GM21619 (cell line): ENCODE measurements around the gene DIAPH3.

Experiments
- ATAC-seq: cut with Tn5 transposase; IDR thresholded peaks from one replicate; pipeline ENCODE4 v1.9.1; 2021; ENCODE audit not compliant: unreplicated experiment

Gene DIAPH3

DNA sequence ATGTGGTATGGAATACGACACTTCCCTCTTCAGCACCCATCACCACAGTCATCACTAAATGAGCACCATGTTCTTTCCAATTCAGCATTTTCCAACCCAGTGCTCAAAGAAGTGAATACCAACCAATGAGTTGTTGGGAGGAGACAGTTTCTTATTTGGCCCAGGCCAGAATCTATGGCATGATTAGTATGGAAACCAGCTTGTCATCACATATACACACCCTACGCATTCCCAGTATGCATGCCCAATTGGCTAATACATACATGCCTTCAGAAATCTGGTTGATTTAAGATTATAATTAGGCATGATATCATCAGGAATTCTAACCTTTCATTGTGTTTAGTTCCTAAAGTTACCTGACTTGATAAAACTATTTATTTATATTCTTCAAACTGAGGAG is 430.0 kb downstream of the DIAPH3 start:
- no peak for ATAC-seq

DNA sequence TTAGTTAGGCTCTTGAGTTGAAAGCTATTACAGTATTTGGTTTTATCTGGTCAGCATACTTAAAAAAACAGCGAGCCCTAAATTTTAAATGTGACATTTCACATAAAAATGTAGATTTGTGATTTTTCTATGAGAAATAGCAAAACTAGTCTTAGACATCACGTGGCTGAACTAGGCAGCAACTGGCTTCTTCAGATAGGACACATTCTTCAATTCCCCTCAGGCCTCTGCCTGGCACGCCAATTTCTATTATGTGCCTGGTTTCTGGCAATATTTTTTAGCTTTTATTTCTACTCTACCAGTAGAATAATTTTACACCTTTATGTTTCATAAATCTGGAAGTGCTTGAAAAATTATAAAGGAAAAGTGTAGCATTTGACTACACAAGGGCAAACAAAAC is 433.7 kb downstream of the DIAPH3 start:
- no peak for ATAC-seq

DNA sequence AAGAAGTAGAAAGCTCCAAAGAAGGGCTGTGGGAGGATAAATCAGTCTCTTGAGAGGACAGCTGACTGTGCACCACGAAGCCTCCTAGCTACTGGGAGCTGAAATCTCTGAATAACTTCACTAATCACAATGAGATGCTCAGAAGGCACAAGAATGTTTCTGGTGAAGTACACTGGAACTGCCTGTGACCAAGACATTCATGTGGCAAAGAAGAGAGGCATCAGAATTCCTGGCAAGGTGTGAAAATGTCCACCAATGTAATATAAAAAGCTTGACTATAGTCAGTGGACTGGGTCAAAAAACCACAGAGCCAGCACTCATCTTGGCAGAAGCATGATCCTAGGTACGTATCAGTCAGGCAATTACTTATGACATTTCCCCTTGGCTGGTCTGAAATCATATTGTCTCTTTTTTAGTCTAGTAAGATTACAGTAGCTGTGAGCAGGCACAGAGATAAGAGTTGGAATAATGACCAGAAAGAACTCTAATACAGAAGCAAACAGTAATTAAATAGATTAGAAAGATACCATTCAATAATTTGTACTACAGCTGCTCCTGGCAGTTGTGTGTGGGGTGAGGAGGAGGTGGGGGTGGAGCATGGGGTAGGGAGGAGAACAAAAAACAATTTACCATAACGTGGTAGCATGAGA is 434.7 kb downstream of the DIAPH3 start:
- no peak for ATAC-seq

DNA sequence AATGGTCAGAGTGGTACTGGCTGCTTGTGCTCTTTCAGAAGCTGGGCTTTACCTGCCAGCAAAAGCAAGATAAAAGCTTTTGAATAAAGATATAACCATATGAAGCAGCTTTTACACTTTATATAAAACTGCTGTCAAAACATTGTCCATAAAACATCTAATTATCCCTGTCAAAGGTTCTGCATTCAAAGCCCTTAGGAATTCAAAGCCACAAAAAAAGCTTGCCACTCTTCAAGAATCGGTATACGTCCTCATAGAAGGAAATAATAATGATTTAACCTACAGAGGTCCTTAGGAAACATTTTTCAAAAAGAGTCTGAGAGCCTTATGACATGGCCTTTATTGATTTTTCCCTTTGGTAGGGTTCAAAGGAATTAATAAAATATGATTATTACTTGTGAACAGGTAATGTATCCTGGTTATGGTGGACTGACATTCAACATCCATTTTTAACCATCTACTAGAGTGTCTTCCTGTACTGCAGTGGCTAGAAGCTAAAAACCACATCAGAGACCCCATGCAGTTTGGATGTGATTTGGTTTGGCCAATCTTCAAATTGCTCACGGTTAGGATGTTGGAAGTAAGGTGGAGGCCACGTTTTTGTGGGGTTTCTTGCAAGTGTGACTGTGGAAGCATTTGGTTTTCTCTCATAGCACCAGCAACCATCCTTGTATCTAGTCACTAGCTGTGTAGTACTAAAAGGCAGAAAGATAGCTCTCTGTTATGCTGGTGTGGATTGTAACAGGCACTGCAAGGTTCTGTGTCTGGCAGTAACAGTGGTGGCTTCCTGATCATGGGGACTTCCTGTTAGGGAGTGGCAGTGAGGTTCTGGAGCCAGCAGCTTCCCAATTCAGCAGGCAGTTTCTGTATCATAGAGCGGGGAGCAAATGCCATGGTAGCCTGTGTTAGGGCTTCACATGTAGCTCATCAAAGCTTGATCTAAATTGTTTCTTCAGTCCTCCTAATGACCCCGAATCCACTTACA is 441.5 kb downstream of the DIAPH3 start:
- no peak for ATAC-seq

DNA sequence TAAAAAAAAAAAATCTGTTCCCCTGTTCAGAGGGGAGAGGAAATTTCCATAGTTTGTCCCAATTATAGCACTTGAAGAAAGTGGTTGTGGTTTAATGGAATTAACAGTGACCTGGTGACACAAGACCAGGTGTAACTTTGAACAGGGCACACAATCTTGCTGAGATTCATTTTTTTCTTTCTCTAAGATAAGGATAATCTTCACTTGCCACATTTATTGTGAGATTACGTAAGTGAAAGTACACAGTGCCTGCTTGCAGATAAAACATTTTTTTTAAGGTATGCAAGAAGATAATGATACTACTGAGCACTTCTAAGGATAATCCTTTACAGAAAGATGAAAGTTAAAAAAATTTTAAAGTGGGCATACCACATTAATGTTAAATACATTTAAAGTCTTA is 448.1 kb downstream of the DIAPH3 start:
- no peak for ATAC-seq

DNA sequence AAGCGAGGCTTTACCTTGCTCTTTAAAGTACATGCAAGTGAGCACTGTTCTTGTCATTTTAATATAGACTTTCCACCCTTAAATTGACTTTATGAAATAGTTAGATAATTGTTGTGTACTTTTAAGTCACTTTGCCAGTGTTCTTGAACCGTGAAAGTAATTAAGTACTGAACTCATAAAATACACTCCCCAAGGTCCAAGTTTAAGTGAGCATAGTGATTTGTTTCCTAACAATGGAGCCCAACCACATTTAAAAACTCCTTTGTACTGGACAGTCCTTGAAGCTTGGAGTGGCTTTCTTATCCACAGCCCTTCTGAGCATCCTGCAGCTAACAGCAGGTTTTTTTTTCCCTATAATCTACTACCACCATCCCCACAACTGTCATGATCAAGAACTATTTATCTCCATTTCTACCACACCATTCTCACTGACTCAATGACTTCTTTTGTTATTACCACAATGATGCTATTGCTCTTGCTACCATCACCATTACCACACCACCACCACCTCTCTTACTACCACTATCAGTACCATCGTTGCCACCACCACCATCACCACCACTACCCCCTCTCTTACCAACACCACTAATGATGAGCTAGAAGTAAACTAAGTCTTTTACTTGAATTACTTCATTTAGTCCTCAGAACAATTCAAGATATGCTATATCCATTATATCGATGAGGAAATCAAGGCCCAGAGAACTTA is 452.6 kb downstream of the DIAPH3 start:
- ATAC-seq, result no peak

DNA sequence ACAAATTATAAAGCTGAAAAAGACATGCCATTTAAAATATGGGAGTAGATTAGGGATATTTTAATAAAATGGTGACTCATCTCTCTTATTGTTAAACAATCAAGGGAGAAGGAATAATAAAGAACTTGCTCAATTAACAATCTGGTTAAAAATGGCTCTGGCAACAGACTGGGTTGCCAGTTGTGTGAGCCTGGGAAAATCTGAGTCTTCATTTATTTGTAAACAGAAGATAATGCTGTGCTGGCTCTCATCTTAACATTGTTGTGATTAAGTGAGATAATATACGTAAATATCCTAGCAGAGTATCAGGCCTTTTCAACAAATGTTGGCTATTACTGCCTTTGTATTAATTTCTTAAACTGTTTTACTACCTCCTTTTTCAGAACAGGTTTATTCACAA is 453.3 kb downstream of the DIAPH3 start:
- no peak for ATAC-seq

DNA sequence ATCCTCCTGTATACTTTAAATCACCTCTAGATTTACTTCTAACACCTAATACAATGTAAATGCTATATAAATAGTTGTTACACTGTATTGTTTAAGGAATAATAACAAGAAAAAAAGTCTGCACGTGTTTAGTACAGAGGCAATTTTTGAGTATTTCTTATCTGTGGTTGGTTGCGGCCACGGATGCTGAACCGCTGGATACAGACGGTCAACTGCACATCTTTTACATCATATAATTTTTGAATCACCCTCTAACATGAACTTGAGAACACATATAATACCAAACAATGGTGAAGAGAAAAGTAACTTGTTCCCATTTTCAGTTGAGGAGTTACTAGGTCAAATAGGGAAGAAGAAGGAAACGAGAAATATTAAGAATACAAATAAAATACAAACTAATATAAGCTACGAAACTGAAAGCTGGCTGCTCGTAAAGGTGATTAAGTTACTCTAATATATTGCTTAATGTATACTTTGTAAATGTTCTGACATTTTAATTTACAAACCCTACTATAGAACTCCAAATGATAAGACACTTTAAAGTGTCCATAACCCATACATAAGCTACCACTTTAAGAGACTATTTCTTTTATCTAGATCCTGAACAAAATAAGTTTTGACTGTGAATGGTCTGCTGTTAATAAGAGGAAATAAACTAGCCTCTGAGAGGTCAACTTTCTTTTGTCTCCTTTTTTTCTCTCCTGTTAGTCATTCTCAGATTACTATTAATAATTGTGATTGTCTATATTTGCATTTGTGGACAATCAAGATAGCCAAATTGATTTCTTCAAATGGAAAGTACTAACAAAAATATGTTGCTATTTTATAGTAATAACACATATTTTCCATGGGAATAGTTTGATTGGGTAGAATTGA is 457.4 kb downstream of the DIAPH3 start:
- no peak for ATAC-seq

DNA sequence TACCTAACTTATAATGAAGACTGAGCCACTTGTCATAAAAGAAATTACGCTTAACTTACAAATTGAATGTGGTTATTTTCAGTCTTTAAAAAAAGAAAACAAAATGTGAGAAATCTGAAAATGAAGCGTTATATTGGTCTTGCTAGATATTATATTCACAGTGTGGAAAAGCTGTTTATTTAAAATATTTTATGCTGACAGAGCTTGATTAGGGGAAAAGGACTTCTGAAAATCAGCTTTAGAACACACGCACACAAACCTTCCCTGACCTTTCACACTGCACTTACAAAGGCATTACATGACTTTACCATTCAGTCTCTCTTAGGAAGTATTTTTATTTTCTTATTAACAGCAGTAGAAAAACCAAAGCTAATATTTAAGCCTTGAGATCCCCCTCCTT is 461.5 kb downstream of the DIAPH3 start:
- no peak for ATAC-seq

DNA sequence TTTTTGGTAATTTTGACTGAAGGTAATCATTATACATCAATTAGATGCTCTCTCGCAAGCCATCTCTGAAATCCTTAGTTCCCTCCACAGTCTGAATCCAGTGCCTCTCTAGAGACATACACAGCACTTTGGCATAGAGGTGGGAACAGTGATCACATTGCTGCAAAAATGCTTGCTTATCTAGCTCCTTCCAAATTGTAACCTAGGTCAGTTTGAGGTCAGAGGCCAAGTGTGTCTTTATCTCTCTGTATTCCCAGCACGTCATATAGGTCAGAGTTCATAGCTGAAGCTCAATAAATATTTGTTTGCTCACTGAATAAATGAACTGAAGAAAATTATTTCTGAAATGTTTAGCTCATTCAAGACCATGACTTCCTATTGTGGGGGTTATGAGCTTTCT is 462.5 kb downstream of the DIAPH3 start:
- no peak for ATAC-seq

DNA sequence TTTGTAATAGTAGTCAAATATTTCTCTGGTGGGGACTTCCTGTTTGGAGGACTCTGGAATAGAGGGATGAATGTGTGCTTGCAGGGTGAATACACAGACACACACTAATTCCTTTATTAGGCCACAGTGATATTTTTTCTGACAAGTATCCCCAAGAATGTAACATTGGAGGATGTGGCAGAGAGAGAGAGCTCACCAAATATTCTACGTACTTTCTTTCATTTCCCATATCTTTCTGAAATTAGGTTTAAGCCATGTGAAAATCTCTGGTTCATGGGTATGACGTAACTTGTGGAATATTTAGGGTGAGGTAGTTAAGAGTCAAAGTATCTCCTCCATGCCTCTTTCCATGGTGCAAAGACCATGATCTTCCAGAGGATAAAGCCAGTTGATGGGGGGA is 463.4 kb downstream of the DIAPH3 start:
- no peak for ATAC-seq

DNA sequence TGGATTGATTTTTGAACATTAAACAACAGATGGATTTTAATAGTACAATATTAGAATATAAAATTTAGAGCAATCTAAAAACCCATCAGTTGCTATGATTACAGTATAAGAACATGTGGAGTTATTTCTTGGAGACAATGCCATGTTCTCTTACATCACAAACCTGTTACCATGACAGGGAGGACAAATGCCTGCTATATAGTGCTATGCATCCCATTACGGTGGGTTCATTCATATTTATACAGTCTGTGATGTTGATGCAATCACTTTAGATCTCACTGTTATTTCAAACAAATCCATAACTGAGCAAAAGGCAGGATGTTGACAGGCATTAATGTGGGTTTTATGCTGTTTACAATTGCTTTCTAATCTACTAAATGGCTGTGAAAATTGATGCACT is 467.5 kb downstream of the DIAPH3 start:
- no peak for ATAC-seq

DNA sequence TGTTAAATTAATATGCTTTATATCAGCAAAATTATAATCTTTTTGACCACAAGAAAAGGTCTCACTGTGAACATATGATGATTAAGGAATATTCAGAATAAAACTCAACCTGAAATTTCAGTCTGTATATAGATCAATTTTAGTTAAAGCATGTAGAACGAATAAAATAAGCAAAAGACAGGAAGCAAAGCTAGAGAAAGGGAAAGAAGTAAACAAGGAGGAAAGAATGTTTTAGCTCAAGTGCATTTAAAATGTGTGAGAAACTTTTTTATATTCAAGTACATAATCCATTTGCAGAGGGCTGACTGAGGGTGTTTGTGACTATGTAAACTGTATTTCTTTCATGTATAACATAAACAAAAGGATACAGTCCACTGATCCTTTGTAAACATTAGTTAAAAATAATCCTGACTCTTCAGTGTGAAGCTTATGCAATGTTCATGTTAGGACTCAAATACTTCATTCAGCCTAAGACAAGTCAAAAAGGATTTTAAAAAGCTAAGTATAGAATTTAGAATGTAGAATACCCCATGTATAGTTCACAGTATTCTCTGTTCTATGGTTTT is 472.1 kb downstream of the DIAPH3 start:
- no peak for ATAC-seq

DNA sequence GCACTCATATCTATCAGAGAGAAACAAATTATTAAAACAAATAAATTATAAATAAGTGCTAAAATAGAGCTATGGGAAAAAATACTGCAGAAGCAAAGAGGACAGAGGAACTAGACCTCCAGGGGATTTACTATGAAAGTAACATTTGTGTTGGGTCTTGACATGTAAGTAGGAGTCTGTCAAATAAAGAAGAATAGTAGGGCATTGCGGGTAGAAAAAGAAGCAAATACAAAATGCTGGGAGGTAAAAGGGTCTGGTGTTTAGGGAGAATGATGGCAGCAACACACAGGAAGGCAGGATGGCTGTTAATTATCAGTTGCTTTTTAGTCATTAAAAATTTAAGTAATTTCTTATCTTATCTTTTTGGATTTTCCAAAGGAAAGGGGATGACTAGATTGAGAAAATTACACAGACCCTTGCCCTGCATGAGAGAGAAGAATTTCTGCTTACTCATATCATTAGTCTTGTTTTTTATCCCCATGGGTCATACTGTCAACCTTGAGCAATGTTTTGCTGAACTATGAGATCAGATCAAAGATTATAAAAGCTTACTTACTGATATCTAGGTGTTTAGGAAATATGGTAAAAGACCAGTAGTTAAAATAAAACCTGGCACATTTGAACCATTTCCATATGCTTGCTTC is 472.7 kb downstream of the DIAPH3 start:
- ATAC-seq, result no peak

DNA sequence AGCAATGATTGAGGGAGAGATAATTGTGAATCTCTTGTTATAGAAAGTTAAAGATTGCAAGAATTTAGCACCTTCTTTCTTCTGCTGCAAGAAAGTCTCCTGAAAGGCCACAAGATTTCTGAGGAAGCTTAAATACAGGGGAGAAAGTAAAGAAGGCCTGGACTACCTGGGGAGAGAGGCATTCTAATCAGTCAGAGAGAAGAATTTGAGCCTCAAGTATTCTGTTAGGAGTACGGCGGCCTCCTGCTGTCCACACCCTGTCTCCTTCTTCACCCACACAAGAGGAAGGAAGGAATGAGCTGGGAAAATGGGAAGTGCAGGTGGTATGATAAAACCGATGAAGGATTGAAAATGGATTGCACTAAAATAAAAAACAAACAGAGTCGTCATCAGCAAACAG is 474.7 kb downstream of the DIAPH3 start:
- ATAC-seq, result no peak

DNA sequence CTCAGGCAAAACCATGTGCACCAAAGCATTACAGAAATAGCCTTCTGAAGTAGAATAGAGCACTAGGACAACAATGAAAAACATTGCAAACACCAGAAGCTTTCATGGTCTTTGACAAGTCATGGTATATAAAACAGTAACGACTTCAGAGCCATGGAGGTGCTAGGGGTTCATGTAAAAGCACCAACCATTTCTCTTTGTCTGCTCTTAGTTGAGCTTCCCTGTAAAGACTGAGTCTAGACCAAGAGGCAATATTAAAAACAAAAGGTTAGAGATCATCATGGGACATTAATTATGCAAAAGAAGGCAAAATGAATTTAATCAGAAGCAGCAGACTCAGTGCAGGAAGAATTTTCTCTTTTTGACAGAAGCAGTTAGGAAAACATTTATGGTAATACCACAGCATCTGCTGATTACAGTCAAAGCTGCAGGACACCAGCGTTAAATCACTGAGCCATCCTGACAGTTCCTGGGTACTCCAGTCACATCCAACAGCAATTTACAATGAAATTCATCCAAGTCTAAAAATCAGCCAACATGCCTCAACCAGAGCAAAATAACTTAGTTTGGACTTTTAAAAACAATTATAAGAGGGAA is 476.8 kb downstream of the DIAPH3 start:
- no peak for ATAC-seq

DNA sequence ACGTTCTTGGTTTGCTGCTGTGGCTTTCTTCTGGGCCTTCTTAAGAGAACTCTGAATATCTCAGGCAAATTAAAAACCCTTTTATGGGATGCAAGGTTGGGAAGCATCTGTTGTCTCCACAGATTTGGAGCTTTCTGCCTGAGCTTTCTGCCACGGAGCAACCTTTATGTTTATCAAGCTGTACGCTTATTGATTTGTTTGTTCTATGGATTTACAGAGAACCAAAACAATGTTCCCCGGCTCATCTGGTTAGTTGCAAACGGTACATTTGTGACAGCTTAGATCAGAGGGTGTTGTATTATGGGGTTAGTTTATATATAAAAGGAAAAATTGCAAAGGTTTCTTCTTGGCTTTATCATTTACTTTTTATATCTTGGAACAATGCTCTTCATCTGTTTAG is 479.6 kb downstream of the DIAPH3 start:
- ATAC-seq, result no peak

DNA sequence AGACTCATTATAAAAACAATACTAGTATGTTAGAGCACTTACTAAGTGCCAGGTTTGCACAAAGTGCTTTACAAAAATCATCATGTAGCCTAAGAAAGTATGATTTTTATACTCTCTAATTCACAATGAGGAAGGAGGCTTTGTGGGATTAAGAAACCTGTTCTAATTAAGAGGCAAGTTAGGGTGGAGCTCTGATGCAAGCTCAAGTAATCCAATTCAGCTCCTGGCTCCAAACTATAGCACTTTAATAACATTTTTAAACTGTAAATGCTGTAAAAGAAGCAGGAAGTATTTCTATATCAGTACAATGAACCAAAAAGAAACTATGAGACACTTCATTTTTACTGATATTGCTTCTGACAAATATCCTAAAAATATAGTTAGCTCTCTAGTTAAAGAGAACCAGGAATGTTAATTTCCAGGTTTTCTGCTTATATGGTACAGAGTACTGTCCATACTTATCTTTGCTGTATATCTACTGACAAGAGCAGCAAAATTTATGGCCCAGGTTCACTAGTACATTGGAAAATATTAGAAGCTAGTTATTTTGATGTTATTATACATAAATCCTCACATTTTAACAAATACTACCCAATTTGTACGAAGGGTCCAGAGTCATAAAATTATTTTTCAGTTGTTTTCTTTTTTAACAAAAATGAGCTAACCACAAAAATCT is 482.0 kb downstream of the DIAPH3 start:
- ATAC-seq, result no peak

DNA sequence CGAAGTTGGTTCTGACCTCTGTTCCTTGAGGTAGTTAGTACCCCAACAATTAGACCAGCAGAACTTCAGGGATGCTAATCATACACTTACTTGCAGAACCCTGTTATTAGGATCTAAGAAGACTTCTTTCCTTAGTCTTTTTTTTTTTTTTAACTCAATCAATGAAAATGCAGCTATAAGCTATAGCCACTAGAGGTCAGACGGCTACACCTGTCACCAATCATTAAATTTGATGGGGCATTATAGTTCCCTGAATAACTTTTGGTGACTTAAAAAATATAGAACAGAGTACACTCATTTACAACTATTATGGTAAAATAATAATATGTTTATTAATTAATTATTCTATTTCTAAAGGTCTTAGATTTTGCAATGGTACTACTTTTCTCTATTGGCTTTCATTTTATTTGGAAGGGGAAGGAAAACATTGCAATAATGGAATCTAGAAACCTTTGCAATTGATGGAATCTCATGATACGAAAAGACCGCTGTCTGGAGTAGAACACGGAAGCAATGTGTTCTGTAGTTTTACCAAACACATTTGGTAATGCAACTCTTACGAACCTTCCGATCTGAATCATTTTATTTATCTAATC is 483.2 kb downstream of the DIAPH3 start:
- no peak for ATAC-seq
